ENCODE data around the gene WTIP. TPM values are rescaled to one million over a fixed set of nuclear protein-coding genes. Genes with fewer than 3 reads are reported as not detected.
A peak's percentile ranks its signal among the peaks of the same experiment; 100 is the strongest.

The WTIP gene
- total RNA-seq, 1 donor = 40.6 TPM

- no peak for TF ChIP-seq CTCF (IDR thresholded peaks at IDR 0.05; ENCODE audit: insufficient read depth, low read depth, low read length)
- H3K4me3 ChIP-seq (ENCODE audit: low read depth, low read length) = no peak overlapping the region
- no peak for DNase-seq (ENCODE audit: low read depth)
Observed at GRCh38 chr19:34534206-34534605, 52.6 kb downstream of the WTIP start.

- no peak for TF ChIP-seq CTCF (IDR thresholded peaks at IDR 0.05; ENCODE audit: insufficient read depth, low read depth, low read length)
- no peak overlapping the region for H3K4me3 ChIP-seq (ENCODE audit: low read depth, low read length)
- no peak for DNase-seq (ENCODE audit: low read depth)
Observed at GRCh38 chr19:34539396-34539795, 57.8 kb downstream of the WTIP start.

DNA sequence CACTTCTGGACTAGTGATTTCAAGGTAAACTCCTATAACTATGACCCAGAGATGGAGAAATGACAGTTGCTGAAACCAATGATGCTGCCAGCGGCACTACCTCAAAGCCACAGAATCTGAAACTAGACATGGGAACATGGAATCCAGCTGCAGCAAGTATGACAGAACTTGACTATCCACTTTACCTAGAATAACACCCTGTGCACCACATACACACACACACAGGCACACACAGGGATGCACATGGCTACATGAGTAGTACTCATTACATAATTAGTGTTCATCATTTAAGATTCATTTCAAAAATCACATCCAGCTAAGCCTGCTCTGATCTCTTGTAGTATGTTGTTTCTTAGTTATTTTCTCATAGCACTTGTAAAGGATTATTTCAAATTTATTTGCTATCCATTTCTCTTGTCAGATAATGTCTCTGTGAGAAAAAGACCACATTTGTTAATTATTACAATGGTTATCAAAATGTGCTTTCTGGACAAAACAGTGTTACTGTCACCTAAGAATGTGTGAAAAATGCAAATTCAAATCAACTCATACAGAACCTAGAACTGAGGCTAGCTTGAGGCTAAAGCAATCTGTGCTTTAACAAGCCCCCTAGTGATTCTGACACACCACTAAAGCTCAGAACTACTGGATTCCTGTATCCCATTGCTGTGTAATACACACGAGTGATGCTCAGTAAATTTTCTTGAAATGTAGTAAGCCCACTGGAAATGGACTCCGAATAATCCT lies 59.4 kb downstream of the WTIP start:
- no peak for TF ChIP-seq CTCF (IDR thresholded peaks at IDR 0.05; ENCODE audit: insufficient read depth, low read depth, low read length)
- DNase-seq (ENCODE audit: low read depth) = no peak
- no peak overlapping the region for H3K4me3 ChIP-seq (ENCODE audit: low read depth, low read length)

- no peak overlapping the region for H3K4me3 ChIP-seq (ENCODE audit: low read depth, low read length)
- DNase-seq (ENCODE audit: low read depth) = no peak
- TF ChIP-seq CTCF (IDR thresholded peaks at IDR 0.05; ENCODE audit: insufficient read depth, low read depth, low read length) = no peak
Observed at GRCh38 chr19:34549833-34550232, 68.3 kb downstream of the WTIP start.

GRCh38 chr19:34555447-34555846 lies 73.9 kb downstream of the WTIP start:
- DNase-seq (ENCODE audit: low read depth) = peak; percentile 13
- peak; percentile 35 for TF ChIP-seq CTCF (IDR thresholded peaks at IDR 0.05; ENCODE audit: insufficient read depth, low read depth, low read length)

GRCh38 chr19:34556488-34556887 lies 74.9 kb downstream of the WTIP start:
- H3K4me3 ChIP-seq (ENCODE audit: low read depth, low read length) = no peak overlapping the region
- peak; percentile 50 for TF ChIP-seq CTCF (IDR thresholded peaks at IDR 0.05; ENCODE audit: insufficient read depth, low read depth, low read length)
- DNase-seq (ENCODE audit: low read depth) = peak; percentile 2

More at GRCh38 chr19:34555447-34555846, 73.9 kb downstream of the WTIP start:
- H3K4me3 ChIP-seq (ENCODE audit: low read depth, low read length) = no peak overlapping the region

DNA sequence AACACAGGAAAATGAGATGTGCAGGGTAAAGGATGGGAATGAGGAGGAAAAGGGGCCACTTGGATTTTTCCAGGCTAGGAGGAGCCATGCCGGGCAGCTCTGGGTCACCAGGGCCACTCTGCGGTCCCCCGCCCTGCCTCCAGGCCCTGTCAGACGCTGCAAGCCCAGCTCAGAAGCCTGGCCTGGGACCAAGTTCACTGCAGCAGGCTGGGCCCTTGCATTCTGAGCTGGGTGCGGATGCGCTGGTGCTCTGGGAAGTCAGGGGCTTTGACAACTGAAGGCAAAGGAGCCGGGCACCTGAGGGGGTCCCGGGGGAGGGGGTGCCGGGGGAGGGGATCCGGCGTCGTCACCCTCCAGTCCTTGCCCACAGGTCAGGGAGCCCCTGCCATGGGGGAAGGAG lies 77.5 kb downstream of the WTIP start:
- no peak for TF ChIP-seq CTCF (IDR thresholded peaks at IDR 0.05; ENCODE audit: insufficient read depth, low read depth, low read length)
- H3K4me3 ChIP-seq (ENCODE audit: low read depth, low read length) = no peak overlapping the region
- DNase-seq (ENCODE audit: low read depth) = no peak
